Measurements from ENCODE around the gene MRPL43.

DNA sequence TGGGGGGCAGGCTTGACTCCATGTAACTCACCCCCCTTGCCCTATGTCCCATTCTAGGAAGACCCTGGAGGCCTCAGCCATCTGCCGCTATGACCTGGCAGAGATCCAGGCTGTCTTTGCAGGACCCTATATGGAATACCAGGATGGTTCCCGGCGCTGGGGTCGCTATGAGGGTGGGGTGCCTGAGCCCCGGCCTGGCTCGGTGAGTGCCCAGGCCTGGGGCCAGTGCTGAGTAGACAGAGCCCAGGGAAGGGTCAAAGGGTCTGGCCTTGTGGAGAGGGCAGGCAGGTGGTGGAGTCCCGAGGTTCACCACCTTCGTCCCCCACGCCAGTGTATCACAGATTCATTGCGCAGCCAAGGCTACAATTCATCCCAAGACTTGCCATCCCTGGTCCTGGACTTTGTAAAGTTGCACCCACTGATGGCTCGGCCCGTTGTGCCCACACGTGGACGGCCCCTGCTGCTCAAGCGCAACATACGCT is 7.5 kb downstream of the MRPL43 start:
- TF ChIP-seq POLR2AphosphoS5 (IDR thresholded peaks at IDR 0.05; ENCODE audit: low read depth), result no peak
- TF ChIP-seq, protein P1, sequence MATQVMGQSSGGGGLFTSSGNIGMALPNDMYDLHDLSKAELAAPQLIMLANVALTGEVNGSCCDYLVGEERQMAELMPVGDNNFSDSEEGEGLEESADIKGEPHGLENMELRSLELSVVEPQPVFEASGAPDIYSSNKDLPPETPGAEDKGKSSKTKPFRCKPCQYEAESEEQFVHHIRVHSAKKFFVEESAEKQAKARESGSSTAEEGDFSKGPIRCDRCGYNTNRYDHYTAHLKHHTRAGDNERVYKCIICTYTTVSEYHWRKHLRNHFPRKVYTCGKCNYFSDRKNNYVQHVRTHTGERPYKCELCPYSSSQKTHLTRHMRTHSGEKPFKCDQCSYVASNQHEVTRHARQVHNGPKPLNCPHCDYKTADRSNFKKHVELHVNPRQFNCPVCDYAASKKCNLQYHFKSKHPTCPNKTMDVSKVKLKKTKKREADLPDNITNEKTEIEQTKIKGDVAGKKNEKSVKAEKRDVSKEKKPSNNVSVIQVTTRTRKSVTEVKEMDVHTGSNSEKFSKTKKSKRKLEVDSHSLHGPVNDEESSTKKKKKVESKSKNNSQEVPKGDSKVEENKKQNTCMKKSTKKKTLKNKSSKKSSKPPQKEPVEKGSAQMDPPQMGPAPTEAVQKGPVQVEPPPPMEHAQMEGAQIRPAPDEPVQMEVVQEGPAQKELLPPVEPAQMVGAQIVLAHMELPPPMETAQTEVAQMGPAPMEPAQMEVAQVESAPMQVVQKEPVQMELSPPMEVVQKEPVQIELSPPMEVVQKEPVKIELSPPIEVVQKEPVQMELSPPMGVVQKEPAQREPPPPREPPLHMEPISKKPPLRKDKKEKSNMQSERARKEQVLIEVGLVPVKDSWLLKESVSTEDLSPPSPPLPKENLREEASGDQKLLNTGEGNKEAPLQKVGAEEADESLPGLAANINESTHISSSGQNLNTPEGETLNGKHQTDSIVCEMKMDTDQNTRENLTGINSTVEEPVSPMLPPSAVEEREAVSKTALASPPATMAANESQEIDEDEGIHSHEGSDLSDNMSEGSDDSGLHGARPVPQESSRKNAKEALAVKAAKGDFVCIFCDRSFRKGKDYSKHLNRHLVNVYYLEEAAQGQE (IDR thresholded peaks at IDR 0.05; ENCODE audit: insufficient replicate concordance, low read depth), result no peak
- TF ChIP-seq, protein P2, sequence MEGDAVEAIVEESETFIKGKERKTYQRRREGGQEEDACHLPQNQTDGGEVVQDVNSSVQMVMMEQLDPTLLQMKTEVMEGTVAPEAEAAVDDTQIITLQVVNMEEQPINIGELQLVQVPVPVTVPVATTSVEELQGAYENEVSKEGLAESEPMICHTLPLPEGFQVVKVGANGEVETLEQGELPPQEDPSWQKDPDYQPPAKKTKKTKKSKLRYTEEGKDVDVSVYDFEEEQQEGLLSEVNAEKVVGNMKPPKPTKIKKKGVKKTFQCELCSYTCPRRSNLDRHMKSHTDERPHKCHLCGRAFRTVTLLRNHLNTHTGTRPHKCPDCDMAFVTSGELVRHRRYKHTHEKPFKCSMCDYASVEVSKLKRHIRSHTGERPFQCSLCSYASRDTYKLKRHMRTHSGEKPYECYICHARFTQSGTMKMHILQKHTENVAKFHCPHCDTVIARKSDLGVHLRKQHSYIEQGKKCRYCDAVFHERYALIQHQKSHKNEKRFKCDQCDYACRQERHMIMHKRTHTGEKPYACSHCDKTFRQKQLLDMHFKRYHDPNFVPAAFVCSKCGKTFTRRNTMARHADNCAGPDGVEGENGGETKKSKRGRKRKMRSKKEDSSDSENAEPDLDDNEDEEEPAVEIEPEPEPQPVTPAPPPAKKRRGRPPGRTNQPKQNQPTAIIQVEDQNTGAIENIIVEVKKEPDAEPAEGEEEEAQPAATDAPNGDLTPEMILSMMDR (IDR thresholded peaks at IDR 0.05; ENCODE audit: insufficient read depth, low read length), result no peak
- no peak for TF ChIP-seq SPI1 (IDR thresholded peaks at IDR 0.05; ENCODE audit: borderline replicate concordance, low read depth)
- no peak for TF ChIP-seq GABPA (IDR thresholded peaks at IDR 0.05; ENCODE audit: low read depth)

Data from HL-60 (cell line).